Stimulated activated CD4-positive, alpha-beta T cell treated with anti-CD3 and anti-CD28 coated beads, Interleukin-12 subunit alpha, Interleukin-12 subunit beta, amount 100 ng/mL, for 4 hours (primary cell): ENCODE measurements around the gene TRAK1.
"Not testable (repeated sequence)": the region's sequence is repeated elsewhere in the genome, so short reads cannot be mapped to it uniquely, and the experiment has no call there.

Source experiments
- DNase-seq: peaks from one replicate; pipeline ENCODE4 v3.0.0-alpha.2; 2020

TRAK1 gene

GRCh38 chr3:42090973-42091731 is at the start of gene TRAK1:
TRAK1 (plus strand) TSS chr3:42091357; CDS start chr3:42091470, 113 bp downstream.
- no peak for DNase-seq

GRCh38 chr3:42042747-42043098 is 48.4 kb upstream of the TRAK1 start:
- no peak for DNase-seq

DNA sequence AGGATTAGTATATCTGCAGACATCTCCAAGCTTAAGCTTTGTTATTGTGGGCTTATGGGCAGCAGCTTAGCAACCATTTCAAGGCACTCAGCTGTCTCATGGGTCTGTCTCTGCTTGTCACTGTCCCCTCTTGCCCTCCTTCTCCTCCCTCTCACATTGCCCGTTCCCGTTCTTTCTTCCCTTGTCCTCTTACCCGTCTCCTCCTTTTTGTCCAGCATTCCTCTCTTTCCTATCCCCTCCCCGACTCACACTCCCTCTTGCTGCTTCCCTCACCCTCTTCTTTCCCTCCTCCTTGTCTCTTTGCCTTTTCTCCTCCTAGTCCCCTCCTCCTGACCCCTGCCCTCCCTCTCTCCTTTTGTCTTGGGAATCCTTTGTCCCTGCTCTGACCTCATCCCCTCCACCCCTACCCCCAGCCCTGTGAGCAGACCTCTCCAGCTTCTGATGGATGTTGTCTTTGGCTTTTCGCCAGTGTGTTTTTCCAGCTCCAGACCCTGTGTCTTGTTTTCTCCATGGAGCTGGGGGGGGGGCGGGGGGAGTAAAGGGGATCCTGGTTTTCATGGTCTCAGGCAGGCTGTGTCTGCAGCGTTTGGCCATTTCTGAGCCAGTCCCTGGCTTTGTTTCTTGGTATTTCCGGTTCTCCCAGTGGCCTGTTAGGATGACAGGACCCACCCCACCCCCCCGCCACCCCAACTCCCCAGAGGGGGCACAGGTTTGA is 47.9 kb upstream of the TRAK1 start:
- DNase-seq = no peak

GRCh38 chr3:42045708-42046243 is 45.4 kb upstream of the TRAK1 start:
- no peak for DNase-seq

- DNase-seq = not testable (repeated sequence)
These were observed 42.6 kb upstream of the TRAK1 start for GRCh38 chr3:42048526-42048925.

DNA sequence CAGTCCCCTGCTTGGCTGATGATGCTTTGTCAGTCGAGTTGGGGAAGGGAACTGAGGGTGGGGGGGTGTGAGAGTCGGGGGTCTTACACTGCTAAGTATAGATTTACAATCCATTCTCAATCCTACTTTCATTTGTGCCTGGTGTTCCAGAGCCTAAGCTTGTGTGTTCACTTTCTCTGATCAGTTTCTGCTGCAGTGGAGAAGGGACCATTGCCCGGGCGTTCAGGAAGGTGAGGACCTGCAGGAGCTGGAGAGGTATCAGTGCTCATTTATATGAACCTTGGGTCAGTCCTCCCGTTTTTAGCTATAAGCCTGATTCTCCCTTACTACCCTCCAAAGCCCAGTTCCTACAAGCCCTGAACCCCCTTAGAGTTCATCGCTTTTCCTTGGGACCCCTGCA is 41.0 kb upstream of the TRAK1 start:
- no peak for DNase-seq

- DNase-seq = no peak
These were observed 39.6 kb upstream of the TRAK1 start for GRCh38 chr3:42051384-42052131.

DNA sequence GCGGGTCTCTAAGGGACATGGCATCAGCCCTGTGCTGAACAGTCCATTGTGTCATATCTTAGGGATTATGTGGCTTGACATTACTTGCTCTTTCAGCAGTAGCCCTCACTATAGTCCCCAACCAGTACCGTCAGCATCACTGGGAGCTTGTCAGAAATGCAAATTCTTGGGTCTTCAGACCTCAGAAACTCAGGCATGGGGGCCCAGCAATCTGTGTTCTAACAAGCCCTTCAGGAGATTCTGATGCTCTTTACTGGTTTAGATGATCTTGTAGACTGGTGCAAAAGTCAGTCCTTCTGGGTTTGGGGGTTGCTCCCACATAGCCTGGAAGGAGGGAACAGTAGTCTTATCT is 39.0 kb upstream of the TRAK1 start:
- DNase-seq = no peak

DNA sequence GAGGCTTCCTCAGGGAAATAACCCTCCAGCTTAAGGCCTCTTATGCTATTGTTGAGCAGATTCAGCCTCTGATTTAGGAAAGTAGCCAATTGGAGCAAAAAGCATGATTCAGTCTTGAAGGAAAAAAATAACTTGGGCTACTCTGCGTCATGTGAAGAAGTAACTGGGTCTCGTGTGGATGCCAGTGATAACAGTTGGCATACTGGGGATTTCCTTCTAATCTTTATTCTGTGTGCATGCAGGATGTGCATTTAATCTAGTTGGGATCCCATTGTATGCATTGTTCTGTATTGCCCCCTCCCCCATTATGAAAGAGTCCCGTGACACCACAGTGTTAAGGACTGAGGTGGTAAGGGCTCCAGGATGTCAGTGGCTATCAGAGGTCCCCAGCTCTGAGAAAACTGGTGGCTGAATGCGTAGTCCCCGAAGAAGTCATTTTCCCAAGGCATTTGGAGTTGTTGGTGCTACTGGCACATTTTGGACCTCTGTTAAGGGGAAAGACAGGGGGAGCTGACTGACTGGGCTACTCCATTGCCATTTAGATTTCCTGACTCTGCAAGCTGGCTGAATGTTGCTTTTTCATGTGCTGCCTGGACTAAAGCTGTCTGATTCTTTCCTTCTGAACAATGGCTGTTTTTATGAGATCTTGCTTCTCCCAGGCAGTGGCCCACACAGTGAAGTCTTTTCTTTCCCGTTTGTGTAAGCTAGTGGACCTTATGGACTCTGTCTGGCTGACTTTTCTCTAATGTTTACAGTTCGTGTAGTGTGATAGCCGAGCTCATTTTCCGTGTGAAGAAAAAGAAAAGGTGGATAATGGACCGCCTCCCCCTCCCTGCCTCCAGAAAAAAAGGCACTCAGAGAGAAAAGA is 38.4 kb upstream of the TRAK1 start:
- DNase-seq = no peak

- no peak for DNase-seq
These were observed 37.7 kb upstream of the TRAK1 start for GRCh38 chr3:42053476-42053875.

GRCh38 chr3:42055291-42055690 is 35.9 kb upstream of the TRAK1 start:
- no peak for DNase-seq

DNA sequence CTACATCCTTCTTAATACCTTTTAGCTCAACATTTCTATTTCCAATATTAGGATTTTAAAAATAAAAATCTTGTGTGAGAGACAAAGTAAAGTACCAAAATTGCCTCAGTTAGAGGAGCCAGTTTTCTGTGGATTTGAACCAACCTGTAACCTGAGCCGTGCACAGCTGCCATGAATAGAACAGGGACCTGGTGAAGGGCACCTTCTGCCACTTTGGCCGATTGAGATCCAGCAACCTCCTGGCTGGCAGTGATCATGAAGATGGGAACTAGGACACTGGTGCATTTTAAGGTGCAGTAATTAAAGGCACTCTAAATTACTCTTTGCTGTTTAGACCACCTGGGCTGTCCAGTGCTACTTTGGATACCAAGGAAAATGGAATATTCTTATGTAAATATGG is 34.3 kb upstream of the TRAK1 start:
- no peak for DNase-seq

DNA sequence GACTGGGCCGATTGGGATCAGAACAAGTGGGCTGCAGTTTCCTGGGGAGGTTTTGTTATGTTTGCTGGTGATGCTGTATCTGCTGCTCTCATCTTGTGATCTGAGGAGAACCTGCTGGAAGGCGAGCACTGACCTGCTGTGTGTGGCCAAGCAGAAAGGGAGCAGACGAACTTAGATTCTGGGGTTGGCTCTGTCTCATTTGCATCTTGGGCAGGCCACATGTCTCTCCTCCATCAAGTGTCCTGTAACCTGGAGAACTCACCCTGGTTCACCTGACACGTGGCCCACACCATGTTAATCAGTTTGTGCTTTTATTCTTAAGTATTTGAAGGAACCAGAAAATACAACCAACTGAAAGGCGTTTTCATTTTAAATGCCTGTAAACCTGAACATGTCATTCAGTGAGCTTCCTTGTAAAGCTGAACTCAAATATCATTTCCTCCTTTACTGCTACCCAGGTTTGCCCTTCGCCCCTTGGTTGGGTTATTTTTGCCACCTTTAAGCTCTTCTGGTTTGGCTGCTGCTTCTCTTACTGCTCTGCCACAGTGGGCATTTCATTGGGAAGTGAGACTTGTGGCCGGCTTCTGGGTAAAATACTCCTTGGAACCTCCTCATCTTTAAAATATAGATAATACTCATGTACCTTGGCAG is 33.5 kb upstream of the TRAK1 start:
- DNase-seq = no peak

DNA sequence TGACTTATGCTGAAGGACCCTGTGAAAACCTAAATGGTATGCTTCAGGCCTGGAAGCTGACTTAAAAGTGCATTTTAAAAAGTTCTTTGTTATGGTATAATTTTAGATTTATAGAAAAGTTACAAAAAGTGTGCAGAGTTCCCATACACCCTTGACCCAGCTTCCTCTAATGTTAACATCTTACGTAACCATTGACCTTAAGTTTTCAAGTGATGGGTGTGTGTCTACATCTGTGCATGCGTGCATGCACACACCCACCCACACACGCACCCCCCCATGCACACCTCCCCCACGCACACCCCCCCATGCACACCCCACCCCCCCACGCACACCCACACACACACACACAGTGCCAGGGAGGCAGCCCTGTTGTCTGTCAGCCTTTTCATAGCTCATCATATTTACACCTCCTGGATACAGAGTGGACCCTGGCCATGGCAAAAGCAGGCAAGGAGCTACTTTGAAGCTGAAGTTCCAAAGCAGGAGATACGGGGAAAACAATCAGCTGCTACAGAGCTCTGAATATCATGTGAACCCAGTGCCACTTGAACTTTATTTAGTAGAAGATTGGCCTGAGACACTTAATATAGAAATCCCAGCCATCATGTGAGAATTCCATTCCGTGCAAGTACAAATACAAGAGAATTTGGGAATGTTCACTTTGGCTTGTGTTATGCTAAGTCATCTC is 30.0 kb upstream of the TRAK1 start:
- DNase-seq = no peak

DNA sequence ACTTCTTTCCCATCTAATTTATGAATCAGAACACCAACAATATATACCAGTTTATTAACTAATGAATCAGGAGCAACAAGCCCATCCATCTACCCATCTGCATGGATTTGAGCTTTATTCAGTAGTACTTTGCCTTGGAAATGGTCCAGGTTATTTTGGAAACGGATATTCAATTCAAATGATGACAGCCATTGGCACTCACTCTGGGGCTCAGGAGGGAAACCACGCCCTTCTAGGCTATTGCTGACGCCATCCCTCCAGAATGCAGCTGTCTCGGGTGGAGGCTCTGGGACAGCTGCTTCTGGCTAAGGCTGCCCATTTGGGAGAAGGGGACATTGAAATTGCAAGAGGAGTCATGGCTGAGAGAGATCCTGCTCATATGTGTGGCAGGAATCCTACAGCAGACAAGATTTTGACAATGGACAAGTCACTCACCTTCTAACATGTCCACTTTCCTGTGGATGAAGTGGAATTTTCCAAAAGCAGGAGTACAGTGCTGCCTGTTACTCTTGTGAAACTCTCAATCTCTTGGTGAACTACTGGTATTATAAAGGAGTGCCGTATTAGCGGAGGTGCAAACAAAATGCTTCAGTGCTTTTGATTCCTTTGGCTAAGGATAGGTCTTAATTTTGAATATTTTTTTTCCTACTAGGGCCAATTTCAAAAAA is 29.3 kb upstream of the TRAK1 start:
- no peak for DNase-seq

DNA sequence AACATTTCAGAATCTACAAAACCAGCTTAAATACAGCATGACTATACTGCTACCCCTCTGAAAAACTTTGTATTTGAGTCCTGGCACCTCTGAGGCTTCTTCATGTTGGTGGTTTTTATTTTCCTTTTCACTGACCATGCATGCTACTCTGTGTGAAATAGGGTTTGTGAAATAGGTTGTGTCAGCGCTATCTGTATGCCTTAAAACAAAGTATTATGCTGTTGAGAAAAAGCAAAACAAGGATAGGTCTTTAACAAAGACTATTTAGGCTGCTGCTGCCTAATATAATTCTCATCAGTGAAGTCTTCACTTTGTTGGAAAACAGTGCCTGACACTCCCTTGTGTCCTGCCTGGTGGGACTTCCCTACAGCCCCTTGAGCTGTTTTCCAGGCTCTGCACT is 28.7 kb upstream of the TRAK1 start:
- DNase-seq = no peak

DNA sequence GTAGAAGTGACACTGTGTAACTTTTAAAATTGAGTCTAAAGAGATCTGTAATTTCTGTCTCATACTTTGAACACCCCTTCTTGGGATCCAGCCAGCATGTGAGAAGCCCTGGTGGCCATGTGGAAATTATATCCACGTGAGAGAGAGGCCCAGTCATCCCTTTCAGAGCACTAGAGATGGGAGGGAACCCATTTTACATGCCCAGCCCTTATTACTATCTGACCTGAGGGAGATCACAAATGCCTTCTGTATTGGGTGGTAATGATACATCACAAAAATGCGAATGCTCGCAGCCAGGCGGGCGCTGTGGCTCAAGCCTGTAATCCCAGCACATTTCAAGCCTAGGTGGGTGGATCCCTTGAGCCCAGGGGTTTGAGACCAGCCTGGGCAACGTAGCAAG is 27.3 kb upstream of the TRAK1 start:
- DNase-seq = no peak

DNA sequence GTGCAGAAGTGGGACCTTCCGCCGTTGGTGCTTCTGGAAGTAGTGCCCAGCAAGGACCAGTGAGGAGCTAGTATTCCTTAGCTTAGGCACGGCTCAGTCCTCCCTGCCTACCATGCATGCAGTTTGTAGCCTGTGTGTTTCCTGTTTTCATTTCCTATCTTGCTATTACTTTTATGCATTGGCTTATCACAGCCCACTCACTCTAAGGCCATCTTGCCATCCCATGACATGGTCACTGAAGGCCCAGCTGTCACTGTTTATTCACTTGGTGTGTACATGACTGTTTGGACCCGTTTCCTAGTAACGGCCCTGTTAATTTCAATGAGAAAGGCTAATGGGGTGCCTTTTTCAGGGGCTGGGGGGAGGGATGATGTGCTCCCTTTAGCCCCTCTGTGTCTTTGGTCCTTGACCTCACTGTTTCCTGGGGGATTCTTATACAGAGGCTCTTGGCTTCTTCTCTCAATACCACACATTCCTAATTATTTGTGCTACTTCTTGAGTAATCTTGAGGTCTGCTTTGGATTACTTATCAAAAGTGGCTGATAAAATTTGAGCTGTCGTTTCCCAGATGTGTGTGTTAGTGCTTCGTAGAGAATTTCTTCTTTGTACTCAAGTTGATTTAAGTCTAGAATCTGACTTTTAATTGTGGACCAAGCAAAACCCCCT is 24.5 kb upstream of the TRAK1 start:
- DNase-seq = no peak

DNA sequence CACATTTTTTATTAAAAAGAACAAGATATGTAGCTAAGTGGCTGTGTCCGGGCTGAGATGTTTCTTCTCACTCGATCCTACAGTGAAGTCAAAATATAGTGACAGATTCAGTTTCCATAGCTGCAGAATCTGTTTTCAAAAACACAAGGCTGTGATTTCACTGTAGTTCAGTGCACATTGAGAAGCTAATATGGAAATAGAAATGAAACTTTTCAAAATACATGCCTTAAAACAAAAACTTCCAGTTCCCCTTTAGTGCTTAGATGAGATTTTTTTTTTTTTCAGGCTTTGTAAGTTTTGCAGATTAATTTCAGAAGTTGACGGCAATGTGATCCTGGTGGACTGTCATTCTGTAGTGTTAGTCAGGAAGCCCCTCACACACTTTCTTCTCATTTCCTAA is 23.8 kb upstream of the TRAK1 start:
- DNase-seq = no peak

GRCh38 chr3:42068303-42069088 is 22.7 kb upstream of the TRAK1 start:
- DNase-seq = no peak
